ENCODE data around the gene TMEM95.

The TMEM95 gene

DNA sequence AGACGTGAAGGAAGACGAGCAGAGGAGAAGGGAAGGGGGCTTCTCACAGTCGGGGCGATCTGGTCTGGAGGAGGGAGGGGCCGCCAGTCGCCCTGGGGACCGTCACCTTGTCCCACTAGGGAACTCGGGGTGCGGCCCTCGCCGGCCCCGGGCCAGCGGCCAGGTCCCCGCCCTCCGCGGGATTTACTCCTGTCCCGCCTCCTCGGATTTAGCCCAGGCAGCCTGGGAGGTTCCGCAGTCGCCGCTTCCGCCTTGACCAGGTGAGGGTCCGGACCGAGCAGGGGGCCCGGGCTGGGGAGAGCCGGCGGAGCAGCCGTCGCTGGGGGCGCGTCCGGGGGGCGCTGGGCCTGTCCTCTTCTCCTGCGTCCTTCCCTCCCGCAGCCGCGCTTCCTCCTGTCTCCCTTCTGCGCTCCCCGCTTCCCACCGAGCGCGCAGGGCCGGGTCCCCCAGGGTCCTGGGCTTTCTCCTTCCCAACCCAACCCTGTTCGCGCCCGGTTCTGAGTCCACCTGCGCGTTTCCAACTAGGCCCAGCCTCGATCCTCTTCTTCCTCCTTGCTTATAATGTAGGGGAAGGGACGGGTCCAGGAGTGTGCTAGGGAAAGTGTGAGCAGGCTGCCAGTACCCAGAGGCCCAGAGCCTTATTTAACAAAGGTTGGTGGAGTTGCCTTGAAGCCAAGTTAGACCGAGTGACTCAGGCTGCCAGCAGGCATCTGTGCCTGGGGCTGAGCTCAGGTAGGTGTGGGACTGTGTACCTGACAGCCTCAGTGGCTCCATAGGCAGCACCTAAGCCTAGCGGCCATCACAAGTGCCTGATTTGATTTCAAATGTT lies 26.1 kb downstream of the TMEM95 start, which contains the start of gene TNK1:
TNK1 (plus strand) TSS at position 235 of the 829 bp plus-strand sequence. CDS start 1,838 bp downstream, outside the sequence.
- DNase-seq, result no peak

GRCh38 chr17:7382901-7383300 lies 27.9 kb downstream of the TMEM95 start:
- DNase-seq, result no peak

DNA sequence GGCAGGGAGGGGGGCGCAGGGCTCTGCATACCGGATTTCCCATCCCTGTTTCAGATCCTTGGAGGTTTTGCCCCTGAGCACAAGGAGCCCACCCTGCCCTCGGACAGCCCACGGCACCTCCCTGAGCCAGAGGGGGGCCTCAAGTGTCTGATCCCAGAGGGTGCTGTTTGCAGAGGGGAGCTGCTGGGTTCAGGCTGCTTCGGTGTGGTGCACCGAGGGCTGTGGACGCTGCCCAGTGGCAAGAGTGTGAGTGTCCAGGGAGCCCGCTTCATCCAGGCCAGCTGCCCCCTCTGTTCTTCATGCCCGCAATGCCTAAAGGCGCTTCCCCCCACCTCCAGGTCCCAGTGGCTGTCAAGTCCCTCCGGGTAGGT lies 28.4 kb downstream of the TMEM95 start:
- no peak for DNase-seq

DNA sequence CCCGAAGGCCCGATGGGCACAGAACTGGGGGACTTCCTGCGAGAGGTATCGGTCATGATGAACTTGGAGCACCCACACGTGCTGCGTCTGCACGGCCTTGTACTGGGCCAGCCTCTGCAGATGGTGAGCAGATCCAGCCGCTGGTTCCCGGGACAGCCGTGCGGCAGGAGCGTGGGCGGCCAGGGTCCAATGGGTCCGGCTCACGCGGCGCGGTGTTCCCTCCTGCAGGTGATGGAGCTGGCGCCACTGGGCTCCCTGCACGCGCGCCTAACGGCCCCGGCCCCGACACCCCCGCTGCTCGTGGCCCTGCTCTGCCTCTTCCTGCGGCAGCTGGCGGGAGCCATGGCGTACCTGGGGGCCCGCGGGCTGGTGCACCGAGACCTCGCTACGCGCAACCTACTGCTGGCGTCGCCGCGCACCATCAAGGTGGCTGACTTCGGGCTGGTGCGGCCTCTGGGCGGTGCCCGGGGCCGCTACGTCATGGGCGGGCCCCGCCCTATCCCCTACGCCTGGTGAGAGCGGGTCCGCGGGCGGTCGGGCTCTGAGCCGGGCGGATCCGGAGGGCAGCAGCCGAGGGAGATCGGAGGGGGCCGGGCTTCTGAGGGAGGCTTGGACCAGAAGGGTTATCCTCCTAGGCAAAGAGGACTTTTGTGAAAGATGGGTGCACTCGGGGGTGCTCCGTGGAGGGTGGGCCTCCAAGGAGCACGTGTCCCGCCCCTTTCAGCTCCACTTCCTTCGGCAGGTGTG lies 29.0 kb downstream of the TMEM95 start:
- DNase-seq, result peak; percentile 78

DNA sequence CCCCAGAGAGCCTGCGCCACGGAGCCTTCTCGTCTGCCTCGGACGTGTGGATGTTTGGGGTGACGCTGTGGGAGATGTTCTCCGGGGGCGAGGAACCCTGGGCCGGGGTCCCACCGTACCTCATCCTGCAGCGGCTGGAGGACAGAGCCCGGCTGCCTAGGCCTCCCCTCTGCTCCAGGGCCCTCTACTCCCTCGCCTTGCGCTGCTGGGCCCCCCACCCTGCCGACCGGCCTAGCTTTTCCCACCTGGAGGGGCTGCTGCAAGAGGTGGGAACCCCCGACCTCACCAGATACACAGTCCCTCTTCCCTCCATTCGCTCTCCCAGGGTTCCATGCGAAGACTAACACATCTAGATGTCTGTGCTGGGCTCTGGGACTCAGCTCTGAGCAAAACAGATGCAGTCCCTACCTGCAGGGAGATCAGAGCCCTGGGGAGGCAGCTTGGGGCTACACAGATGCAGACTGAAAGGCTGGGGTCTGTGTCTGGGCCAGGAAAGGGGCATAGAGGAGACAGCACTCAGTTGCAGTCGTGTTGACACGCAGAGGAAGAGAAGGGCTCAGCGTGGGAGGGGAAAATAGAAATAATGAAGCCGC lies 29.6 kb downstream of the TMEM95 start:
- no peak for DNase-seq

- no peak for DNase-seq
These were observed 33.9 kb downstream of the TMEM95 start for GRCh38 chr17:7388856-7389255.

DNA sequence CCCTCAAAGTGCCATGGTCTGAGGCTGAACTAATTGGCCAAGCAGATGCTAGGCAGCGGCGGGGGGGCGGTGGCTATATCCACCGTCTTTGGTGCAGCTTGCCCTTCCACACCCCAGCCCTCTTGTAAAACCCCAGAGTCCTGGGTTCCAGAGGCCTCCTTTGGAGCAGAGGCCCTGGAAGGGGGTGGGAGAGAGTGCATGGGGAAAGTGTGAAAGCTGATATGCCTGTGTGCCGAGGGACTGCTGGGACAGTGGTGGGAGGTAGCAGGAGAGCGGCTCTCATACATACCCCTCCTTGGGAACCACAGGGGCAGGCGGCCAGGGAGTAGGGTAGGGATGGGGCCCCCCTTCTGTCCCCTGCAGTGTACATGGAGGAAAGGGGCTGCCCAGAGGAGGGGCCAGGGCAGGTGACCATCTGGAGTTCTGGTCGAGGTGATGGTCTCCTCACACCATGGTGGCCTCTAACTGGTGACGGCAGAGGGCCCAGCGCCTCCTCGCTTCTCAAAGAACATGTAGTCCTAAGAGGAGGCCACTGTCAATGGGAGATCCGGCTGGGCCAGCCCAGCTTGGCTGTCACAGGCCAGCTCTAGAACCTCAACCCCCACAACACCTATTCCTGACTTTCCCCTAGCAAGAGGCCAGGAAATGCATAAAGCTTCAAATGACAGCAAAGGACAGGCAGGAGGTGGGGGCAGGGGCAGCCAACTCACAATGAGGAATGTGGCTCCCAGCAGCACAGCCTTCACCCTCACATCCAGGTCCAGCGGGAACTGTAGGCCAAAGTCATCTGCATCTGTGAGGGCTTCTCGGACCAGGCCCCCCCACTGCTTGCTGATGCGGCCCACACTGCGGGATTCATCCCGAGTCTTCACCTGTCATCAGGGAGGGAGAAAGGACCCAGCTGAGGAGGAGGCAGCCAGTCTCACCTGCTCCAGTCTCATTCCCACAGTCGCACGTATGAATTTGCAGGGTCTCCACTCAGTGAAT lies 35.3 kb downstream of the TMEM95 start:
- DNase-seq, result no peak

DNA sequence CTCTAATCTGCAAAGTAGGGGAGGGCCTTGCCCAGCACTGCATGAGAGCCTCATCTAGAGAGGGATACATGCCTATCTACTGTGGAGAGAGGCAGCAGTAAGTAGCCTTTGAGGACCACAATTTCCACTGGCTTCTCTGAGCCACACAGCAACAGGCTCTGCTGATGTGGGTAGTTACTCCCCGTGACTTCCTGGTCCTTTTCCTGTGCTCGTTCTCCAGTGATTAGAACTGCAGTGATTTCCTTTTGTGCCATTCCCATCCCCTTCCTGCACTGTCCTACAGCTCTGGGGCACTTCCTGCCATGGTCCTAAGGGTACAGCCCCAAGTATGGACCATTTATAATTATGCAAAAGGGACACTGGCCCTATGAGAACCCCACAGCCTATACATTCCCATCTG lies 36.4 kb downstream of the TMEM95 start:
- no peak for DNase-seq

DNA sequence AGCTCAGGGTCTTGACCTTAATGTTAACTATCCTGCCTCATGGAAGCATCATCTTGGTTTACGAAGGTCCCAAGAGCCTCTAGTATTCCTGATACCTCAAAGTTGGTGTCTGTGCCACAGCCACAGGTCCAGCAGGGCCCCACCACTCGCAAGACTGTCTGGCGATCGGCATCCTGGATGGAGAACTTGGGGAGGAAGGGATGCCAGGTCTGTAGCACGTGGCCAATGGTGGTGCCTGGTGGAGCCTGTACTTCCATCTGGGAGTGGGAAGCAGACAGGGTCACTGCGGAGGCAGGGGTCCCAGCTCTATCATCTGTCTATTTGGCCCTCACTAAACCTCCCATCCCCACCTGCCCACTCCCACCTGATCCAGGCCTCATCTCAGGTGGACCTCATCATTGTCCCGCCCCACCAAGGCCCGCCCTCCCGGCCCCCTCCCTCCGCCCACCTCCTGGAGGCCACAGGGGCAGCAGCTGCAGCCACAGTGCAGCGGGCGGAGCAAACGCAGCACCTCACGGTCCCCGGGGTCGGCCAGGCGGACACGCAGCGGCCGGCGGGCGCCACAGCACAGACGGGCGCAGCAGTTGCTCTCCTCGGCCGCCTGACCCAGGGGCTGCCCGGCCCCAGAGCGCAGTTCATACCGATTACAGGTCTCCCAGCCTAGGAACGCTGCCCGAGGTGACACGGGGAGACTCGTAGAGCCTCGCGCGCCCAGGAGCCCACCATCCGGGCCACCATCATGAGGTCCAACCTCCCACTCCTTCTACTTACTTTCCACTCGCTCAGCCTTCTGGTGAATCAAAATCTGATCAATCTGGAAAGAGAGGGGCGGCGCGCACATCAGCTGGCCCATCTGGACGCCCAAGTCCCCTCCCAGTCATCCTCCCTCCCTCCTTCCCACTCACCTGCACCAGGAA lies 38.0 kb downstream of the TMEM95 start:
- DNase-seq, result no peak

DNA sequence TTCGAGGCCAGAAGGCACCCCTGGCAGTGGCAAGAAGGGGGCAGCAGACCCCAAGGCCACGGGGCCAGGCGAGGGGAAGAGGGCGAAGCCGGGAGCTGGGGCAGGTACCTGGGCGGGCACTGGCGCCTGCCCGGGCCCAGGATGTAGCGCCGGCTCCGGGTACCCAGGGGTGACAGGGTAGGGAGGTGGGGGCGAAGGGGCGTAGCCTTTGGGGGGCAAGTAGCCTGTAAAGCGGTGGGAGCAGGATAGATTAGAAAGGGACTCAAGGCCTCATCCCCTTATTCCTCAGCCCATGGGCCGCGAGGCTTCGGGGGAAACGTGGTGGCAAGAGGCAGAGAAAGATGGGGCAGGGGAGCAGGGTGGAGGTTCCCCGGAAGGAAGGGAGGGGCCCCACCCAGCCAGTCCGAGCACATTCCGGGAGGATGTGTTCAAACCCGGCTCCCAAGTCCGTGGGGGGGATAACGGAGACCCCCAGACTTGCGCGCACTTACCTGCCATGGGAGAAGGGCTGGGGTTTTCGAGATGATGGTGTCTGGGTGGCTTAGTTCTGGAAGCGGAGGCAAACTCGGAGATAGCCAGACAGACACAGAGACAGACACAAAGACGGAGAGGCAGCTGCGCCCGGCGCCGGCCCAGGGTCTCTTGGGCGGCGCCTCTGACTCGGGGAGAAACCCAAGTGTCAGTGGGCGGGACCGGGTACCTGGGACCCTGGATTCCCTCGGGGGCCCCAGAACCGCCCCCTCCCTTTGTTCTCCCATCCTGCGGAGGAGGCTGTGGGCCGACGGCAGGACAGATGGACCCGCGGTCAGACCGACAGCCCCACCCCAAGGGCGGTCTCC lies 38.9 kb downstream of the TMEM95 start:
- no peak for DNase-seq

DNA sequence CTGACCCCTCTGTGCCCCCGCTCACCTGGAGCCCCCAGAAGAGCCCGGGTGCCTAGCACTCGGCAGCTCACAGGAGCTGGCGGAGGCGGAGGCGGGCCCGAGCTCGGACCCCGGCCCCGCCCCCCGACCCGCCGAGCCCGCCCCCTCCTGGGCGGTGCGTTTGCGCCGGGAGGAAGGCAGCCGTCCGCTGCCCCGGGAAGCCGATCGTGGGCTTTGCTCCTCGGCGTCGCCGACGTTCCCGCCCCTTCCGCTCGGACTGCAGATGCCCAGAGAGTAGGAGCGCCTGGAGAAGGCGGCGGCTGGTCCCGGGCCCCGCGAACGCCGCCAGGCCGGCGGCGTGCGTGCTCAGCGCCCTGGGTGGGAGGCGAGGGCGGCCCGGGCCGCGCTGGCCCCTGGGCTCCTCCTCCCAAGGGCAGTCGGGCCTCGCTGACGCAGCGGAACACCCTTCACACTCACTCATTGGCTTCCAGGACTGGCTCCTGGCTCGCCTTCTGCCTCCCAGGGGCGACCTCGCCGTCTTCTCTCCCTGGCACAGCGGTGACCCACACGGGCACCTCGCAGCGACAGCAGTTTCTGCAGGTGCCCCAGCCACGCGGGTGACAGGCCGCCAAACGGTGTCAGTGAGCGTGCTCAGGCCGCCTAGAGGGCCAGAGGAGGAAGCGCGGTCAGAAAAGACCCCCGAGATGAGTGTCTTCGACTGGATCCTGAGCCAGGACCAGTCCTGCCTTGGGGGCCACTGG lies 39.7 kb downstream of the TMEM95 start, which contains the start of gene PLSCR3:
PLSCR3 (minus strand) TSS at position 74 of the 740 bp plus-strand sequence. CDS start 415 bp downstream, outside the sequence.
- peak; percentile 88 for DNase-seq

GRCh38 chr17:7396147-7396546 lies 41.2 kb downstream of the TMEM95 start:
- DNase-seq, result no peak

GRCh38 chr17:7398612-7399011 lies 43.7 kb downstream of the TMEM95 start:
- no peak for DNase-seq

GRCh38 chr17:7403043-7403726 lies 48.2 kb downstream of the TMEM95 start:
- DNase-seq, result no peak

- no peak for DNase-seq
These were observed 48.7 kb downstream of the TMEM95 start for GRCh38 chr17:7403727-7403976.

- peak; percentile 90 for DNase-seq
These were observed 49.2 kb downstream of the TMEM95 start, which contains the start of gene TMEM256 for GRCh38 chr17:7403977-7404736. TMEM256 (minus strand) TSS chr17:7404097; CDS start chr17:7404084, 13 bp downstream.

- DNase-seq, result peak; percentile 48
These were observed 49.9 kb downstream of the TMEM95 start for GRCh38 chr17:7404737-7405349.

Data from activated CD4-positive, CD25-positive, alpha-beta regulatory T cell treated with anti-CD3 and anti-CD28 coated beads, Interleukin-2, amount 50 U/mL, for 72 hours (primary cell).